Retinal pigment epithelial cell (primary cell): ENCODE measurements around the gene EML4.

Experiments used
- DNase-seq: peaks from one replicate; pipeline ENCODE4 v3.0.0-alpha.2; 2010; ENCODE audit warnings: low read depth
- H3K4me3 ChIP-seq: 2 replicates; pipeline ENCODE4 v1.5.1; 2011; ENCODE audit warnings: mild to moderate bottlenecking, low read length, control low read depth, moderate library complexity
- CTCF ChIP-seq: conservative IDR thresholded peaks from 2 replicates; pipeline ENCODE4 v1.5.1; 2011; ENCODE audit warnings: low read depth, low read length, control low read depth, inconsistent platforms

Gene EML4

GRCh38 chr2:42304059-42304713 lies 135.0 kb downstream of the EML4 start:
- TF ChIP-seq CTCF = no peak
- DNase-seq = no peak
- no peak overlapping the region for H3K4me3 ChIP-seq

- no peak for TF ChIP-seq CTCF
- DNase-seq = no peak
Measured at GRCh38 chr2:42307180-42307579, 138.0 kb downstream of the EML4 start.

GRCh38 chr2:42309366-42309765 lies 140.2 kb downstream of the EML4 start:
- no peak for TF ChIP-seq CTCF
- no peak overlapping the region for H3K4me3 ChIP-seq
- no peak for DNase-seq

More at GRCh38 chr2:42307180-42307579, 138.0 kb downstream of the EML4 start:
- H3K4me3 ChIP-seq = no peak overlapping the region

GRCh38 chr2:42310007-42310515 lies 140.9 kb downstream of the EML4 start:
- no peak overlapping the region for H3K4me3 ChIP-seq
- TF ChIP-seq CTCF = no peak
- DNase-seq = no peak

GRCh38 chr2:42312106-42312505 lies 143.0 kb downstream of the EML4 start:
- DNase-seq = no peak
- H3K4me3 ChIP-seq = no peak overlapping the region
- TF ChIP-seq CTCF = no peak

- no peak overlapping the region for H3K4me3 ChIP-seq
- TF ChIP-seq CTCF = no peak
- DNase-seq = no peak
Measured at GRCh38 chr2:42314892-42315468, 145.8 kb downstream of the EML4 start.
